ENCODE measurements around the gene GP1BB. TPM values are rescaled to one million over a fixed set of nuclear protein-coding genes. Genes with fewer than 3 reads are reported as not detected.

GP1BB gene
- total and polyA plus RNA-seq, 2 of the 13 experiments (the other 11 are each of a cell fraction or from before 2014, with no cell fraction given), result not detected

GRCh38 chr22:19717691-19718455 is 5.5 kb upstream of the GP1BB start:
- no peak overlapping the region for H2AFZ ChIP-seq (ENCODE audit: low read length)
- no peak overlapping the region for H3K27ac ChIP-seq (ENCODE audit: extremely low read length, insufficient read depth, low read length)
- no peaks in the 10 kb centered on the region for H3K36me3 ChIP-seq (replicated peaks in 1 of 2; ENCODE audit: control insufficient read depth in 1 of 2, insufficient read depth in 2 of 2, low read length in 2 of 2)
- ChIA-PET POLR2A (no interaction called here), CTCF (ENCODE audit: low intra/inter-chr PET ratio, low total read pairs) (interaction anchor here (2.1 kb wide), 1 partner anchor 38 kb away, joined by 14 read pairs; no protein-coding TSS in a partner anchor)
- H3K9ac ChIP-seq (ENCODE audit: insufficient read depth, low read depth, low read length), result no peak overlapping the region
- ATAC-seq, result peak; percentile 53
- intact Hi-C loops (cut with micrococcal nuclease; ENCODE audit: unreplicated experiment), result no loop called here
- peaks cover 27 to 87% of the 10 kb centered on the region in 2 experiments for H3K27me3 ChIP-seq (ENCODE audit: control insufficient read depth in 1 of 2, insufficient read depth in 2 of 2, low read length in 2 of 2)
- BruUV-seq (replicated peaks), result no TSS peak
- peaks cover 8% of the 10 kb centered on the region; the same call in 1 of the 2 replicates for H4K20me1 ChIP-seq (ENCODE audit: insufficient read depth, low read length)
- in situ Hi-C loops (cut with HindIII; ENCODE audit: extremely low pct_ligation_motif_present, low pct_unique_long_range_greater_than_20kb), result no loop called here
- H3K79me2 ChIP-seq (ENCODE audit: insufficient read depth, low read length), result no peaks in the 10 kb centered on the region
- FAIRE-seq, result no peak
- 62% methylated on average over 21 of the region's 96 CpGs for WGBS (ENCODE audit: low lambda C conversion rate)
- DNase-seq (ENCODE audit: low spot score), result no peak
- no peaks in the 10 kb centered on the region for H3K9me3 ChIP-seq (ENCODE audit: low read length)
- peak overlapping the region; percentile 41 to 70 (median 42); a peak in 5 of 6 replicates for H3K4me3 ChIP-seq (replicated peaks in 1 of 3; ENCODE audit: insufficient read depth in 1 of 3, low read depth in 2 of 3, low read length in 3 of 3)
- peaks cover 20% of the 10 kb centered on the region for H3K4me1 ChIP-seq (ENCODE audit: insufficient read depth, low read length)
- peak overlapping the region; percentile 82 for H3K4me2 ChIP-seq (ENCODE audit: low read depth, low read length)
- TF ChIP-seq ZNF547 (CRISPR knock-in tag; IDR thresholded peaks at IDR 0.05), result no peak; the same call in 1 of the 2 replicates
- TF ChIP-seq SAP130 (CRISPR knock-in tag; IDR thresholded peaks at IDR 0.05; ENCODE audit: low read depth), result no peak
- TF ChIP-seq GLI4 (CRISPR knock-in tag; IDR thresholded peaks at IDR 0.05; ENCODE audit: borderline replicate concordance), result no peak
- TF ChIP-seq ZNF607 (CRISPR knock-in tag; IDR thresholded peaks at IDR 0.05; ENCODE audit: borderline replicate concordance), result no peak
- TF ChIP-seq SP1 (IDR thresholded peaks at IDR 0.05), result no peak
- peak; percentile 60 for TF ChIP-seq SP1 (CRISPR knock-in tag; IDR thresholded peaks at IDR 0.05)
- TF ChIP-seq GABPB1 (CRISPR knock-in tag; IDR thresholded peaks at IDR 0.05), result peak; percentile 71
- no peak for TF ChIP-seq CAMTA2 (CRISPR knock-in tag; IDR thresholded peaks at IDR 0.05; ENCODE audit: borderline replicate concordance)
- no peak for TF ChIP-seq ZNF160 (CRISPR knock-in tag; IDR thresholded peaks at IDR 0.05)
- no peak for TF ChIP-seq ZNF343 (CRISPR knock-in tag; IDR thresholded peaks at IDR 0.05)
- TF ChIP-seq MTA1 (CRISPR knock-in tag; IDR thresholded peaks at IDR 0.05; ENCODE audit: borderline replicate concordance), result no peak
- no peak for TF ChIP-seq ZNF335 (CRISPR knock-in tag; IDR thresholded peaks at IDR 0.05)
- TF ChIP-seq, protein P1, sequence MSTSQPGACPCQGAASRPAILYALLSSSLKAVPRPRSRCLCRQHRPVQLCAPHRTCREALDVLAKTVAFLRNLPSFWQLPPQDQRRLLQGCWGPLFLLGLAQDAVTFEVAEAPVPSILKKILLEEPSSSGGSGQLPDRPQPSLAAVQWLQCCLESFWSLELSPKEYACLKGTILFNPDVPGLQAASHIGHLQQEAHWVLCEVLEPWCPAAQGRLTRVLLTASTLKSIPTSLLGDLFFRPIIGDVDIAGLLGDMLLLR (CRISPR knock-in tag; IDR thresholded peaks at IDR 0.05), result no peak
- TF ChIP-seq ZNF292 (CRISPR knock-in tag; IDR thresholded peaks at IDR 0.05; ENCODE audit: borderline replicate concordance, low read depth), result no peak
- TF ChIP-seq ZNF501 (CRISPR knock-in tag; IDR thresholded peaks at IDR 0.05), result 0 out of 2 replicates have a peak, but pooled peaks have one; percentile 31
- TF ChIP-seq NFIC (IDR thresholded peaks at IDR 0.05; ENCODE audit: low read length), result no peak
- no peak for TF ChIP-seq AHR (CRISPR knock-in tag; IDR thresholded peaks at IDR 0.05)
- no peak for TF ChIP-seq NCOA1 (CRISPR knock-in tag; IDR thresholded peaks at IDR 0.05)
- no peak for TF ChIP-seq GPN1 (CRISPR knock-in tag; IDR thresholded peaks at IDR 0.05; ENCODE audit: borderline replicate concordance)
- TF ChIP-seq PRPF4 (IDR thresholded peaks at IDR 0.05; ENCODE audit: low read depth, low read length, poor library complexity, severe bottlenecking), result no peak
- TF ChIP-seq, protein P2, sequence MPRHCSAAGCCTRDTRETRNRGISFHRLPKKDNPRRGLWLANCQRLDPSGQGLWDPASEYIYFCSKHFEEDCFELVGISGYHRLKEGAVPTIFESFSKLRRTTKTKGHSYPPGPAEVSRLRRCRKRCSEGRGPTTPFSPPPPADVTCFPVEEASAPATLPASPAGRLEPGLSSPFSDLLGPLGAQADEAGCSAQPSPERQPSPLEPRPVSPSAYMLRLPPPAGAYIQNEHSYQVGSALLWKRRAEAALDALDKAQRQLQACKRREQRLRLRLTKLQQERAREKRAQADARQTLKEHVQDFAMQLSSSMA (CRISPR knock-in tag; IDR thresholded peaks at IDR 0.05), result no peak
- TF ChIP-seq ATF1 (CRISPR knock-in tag; IDR thresholded peaks at IDR 0.05), result no peak
- 0 out of 2 replicates have a peak, but pooled peaks have one; percentile 21 for TF ChIP-seq ZHX1 (CRISPR knock-in tag; IDR thresholded peaks at IDR 0.05; ENCODE audit: low read depth)

Data from HepG2 (cell line).